Measurements from ENCODE around the gene MAPK12.

Gene MAPK12

GRCh38 chr22:50299785-50300619 lies 38.5 kb upstream of the MAPK12 start:
- DNase-seq, result no peak

- no peak for DNase-seq
Measured at GRCh38 chr22:50298937-50299784, 37.7 kb upstream of the MAPK12 start.

- no peak for DNase-seq
Measured at GRCh38 chr22:50298266-50298637, 36.8 kb upstream of the MAPK12 start.

- no peak for DNase-seq
Measured at GRCh38 chr22:50297510-50298265, 36.2 kb upstream of the MAPK12 start.

GRCh38 chr22:50296658-50297490 lies 35.4 kb upstream of the MAPK12 start:
- no peak for DNase-seq

DNA sequence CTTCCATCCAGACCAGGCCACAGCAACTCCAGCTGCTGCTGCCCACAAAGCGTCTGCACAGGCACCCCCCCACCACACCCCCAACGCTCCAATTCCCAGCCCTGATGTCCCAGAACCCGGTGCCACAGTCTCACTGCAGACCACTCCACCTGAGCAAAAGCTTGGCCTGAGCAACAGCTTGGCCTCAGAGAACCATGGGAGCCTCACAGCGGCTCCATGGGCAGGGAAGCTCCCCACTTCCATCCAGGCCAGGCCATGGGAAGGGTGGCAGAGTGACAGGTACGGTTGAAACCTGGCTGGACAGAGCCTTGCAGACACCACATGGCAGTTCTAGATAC lies 32.8 kb upstream of the MAPK12 start:
- DNase-seq, result no peak

DNA sequence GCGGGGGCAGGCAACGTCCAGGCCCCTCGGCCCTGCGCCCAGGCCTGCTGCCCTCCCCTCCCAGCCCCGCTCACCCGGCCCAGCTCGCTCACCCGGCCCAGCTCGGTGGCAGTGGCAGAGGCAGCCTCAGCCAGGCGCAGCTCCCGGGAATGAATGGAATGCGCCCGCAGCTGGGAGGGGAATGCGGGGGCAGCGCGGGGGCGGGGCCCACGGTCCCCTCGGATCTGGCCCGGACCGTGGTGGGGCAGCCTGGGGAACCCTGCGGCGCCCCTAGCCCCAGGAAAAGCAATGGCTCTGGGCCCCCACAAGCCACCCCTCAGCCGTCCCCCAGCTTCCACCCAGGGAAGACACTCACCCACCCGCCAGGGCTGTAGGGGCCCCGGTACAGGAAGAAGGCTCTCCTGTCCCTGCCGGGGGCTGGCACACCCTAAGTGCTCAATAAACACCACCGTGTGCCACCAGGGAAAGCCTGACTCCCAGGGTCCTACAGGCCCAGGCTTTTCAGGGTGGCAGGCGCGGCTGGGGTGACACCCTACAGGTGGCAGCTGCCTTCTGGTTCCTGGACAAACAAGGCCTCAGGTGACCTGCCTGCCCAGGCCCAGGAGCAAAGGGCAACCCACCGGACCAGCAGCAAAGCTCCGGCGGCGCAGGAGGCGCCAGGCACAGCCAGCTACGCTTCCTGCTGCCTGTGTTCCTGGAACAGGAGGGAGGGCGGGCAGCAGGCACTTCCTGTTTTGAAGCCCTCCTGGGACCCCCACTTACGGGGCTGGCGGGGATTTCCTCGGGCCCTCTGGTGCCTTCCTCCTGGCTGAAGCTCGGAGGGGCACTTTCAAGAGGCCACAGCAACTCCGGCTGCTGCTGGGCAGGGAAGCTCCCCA lies 32.2 kb upstream of the MAPK12 start:
- no peak for DNase-seq

- DNase-seq, result no peak
Measured at GRCh38 chr22:50292643-50293440, 31.4 kb upstream of the MAPK12 start.

- no peak for DNase-seq
Measured at GRCh38 chr22:50289942-50290630, 28.6 kb upstream of the MAPK12 start.

DNA sequence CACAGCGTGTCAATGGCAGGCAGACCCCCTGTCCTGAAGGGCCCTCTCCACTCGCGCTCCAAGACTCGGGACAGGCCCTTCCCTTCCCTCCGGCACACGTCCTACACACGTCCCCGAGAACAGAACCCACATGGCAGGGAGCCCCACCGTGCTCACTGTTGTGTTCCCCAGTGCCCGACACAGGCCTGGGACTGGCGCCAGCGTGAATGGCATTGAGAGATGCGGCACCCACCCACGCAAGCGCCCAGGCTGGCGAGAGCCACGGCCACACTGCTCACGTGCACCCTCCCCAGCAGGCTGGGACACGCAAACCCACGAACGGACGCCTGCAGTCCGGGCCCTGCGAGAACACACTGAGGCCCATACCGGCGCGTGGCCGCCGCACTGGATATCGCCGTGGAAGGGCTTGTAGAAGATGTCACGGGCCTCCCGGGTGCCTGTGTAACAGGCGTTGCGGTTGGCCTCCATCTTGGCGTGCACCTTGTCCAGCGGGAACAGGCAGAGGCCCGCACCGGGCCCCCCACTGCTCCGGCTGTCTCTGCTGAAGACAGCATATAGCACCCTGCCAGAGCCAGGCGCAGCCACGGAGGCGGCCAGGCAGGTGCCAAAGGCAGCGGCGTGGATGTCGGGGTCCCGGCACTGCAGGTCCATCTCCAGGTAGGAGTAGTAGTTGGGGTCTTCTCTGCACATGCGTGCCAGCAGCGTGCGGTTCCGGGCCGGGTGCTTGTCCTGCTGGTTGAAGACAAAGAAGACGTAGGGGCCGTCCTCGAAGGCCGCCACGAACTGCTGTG lies 27.9 kb upstream of the MAPK12 start:
- no peak for DNase-seq

- no peak for DNase-seq
Measured at GRCh38 chr22:50287731-50288130, 26.2 kb upstream of the MAPK12 start.

GRCh38 chr22:50286701-50287318 lies 25.3 kb upstream of the MAPK12 start:
- DNase-seq, result no peak

- no peak for DNase-seq
Measured at GRCh38 chr22:50286275-50286674, 24.8 kb upstream of the MAPK12 start.

- no peak for DNase-seq
Measured at GRCh38 chr22:50285568-50286229, 24.2 kb upstream of the MAPK12 start.

DNA sequence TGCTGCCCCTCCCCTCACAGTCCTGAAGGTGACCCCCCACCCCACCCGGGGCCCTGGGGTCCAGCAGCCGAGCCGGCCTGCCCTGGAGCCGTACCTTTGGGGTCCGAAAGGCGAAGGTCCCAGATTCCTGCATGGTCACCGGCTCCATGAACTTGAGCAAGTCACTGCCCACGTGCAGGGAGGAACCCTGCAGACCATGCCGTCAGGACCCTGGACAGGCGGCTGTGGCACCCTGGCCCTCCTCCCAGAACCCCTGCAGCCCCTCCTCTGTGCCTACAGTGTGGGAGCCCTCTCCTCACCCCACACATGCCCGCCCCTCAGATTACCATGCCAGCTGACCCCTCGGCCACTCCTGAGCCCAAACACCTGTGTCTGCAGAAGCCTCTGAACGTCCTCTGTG lies 23.0 kb upstream of the MAPK12 start:
- DNase-seq, result no peak

DNA sequence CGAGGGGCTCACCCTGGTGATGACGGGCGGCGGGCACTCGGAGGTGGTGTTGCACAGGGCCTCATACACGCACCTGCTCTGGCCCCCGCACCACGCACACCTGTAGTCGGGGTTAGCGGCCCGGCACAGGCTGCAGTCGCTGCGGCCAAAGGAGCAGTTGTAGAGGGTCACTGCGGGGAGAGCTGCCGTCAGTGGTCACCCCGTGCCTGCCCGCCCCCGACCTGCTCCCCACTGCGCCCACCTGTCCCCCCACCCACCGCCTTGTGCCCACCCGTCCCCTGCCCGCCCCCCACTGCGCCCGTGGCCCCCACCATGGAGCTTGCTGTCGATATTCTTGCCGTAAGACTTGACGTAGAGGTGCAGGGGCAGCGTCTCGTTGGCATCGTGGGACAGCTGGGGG lies 22.3 kb upstream of the MAPK12 start:
- no peak for DNase-seq

GRCh38 chr22:50282361-50283155 lies 21.1 kb upstream of the MAPK12 start:
- no peak for DNase-seq
